HG03064 (cell line): Measurements from ENCODE around the gene TIMP4.
A peak's percentile ranks its signal among the peaks of the same experiment; 100 is the strongest.

Experiments
- ATAC-seq: cut with Tn5 transposase; IDR thresholded peaks from one replicate; pipeline ENCODE4 v1.9.1; 2021; ENCODE audit warnings: low read depth; ENCODE audit not compliant: unreplicated experiment

The TIMP4 gene

GRCh38 chr3:12186046-12186445 lies 27.3 kb upstream of the TIMP4 start:
- ATAC-seq, result no peak

DNA sequence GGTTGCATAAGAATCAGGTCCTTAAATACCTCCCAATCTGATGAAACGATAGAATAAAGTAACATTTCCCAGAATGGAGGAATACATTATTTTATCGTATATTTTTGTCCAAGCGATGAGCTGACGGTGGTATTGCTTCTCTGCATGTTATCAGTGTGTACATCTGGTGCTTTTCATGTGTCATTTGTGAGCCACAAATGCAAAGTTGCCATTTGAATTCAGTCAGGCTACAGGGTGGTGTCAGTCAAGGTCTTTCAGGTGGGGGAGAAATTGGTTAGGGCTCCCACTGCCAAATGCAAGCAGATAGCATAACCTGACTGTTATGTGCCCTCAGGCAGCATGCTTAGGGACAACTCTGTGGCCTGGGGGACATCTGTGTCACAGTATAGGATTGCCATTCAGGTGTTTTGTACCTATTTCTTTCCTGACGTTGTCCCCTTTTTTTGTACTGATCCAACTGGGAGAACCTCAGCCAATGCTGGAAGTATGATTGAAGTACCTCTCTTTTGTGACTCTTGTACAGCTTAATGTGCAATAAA lies 26.5 kb upstream of the TIMP4 start:
- no peak for ATAC-seq

GRCh38 chr3:12184541-12184940 lies 25.8 kb upstream of the TIMP4 start:
- ATAC-seq, result no peak

GRCh38 chr3:12182687-12183441 lies 24.2 kb upstream of the TIMP4 start:
- no peak for ATAC-seq

DNA sequence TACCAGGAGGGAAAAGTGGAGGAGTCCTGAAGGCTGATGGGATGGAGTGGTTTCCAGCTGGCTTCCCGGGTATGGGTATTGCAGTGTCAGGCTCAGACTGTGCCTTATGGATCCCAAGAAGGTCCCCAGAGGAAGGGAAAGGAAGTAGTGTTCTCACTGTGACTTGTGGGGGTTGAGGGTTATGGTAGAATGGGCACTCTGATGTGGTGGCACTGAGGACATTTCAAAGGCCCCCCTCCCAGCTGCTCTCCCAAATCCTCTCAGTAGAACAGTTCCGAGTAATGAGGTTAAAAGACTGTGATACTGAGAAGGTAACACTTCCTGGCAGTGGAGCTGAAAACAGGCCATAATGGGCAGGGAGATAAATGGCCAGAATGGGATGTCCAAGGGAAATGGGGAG lies 23.1 kb upstream of the TIMP4 start:
- no peak for ATAC-seq

GRCh38 chr3:12181301-12181700 lies 22.6 kb upstream of the TIMP4 start:
- ATAC-seq, result no peak

DNA sequence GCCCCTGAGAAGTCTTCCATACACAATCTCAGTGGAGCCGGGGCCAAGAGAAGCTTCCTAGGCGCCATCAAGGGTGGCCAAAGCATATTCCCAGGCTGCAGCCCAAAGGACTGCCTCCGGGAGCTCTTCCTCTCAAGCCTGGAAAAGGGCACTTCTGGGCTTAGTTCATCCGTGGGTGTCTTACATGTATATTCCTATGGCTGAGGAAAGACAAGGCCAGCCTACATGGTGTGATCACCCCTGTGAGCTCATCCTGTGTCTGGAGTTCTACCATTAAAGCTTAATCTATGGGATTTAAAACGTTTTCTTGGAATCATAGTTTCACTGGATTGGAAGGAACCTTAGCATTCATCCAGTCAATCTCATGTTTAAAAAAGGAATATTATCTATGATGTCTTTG lies 21.9 kb upstream of the TIMP4 start:
- no peak for ATAC-seq

GRCh38 chr3:12180218-12180617 lies 21.5 kb upstream of the TIMP4 start:
- no peak for ATAC-seq

- ATAC-seq, result no peak
Measured at GRCh38 chr3:12179441-12179840, 20.7 kb upstream of the TIMP4 start.

GRCh38 chr3:12178091-12178820 lies 19.5 kb upstream of the TIMP4 start:
- no peak for ATAC-seq

GRCh38 chr3:12177126-12177525 lies 18.4 kb upstream of the TIMP4 start:
- ATAC-seq, result no peak

DNA sequence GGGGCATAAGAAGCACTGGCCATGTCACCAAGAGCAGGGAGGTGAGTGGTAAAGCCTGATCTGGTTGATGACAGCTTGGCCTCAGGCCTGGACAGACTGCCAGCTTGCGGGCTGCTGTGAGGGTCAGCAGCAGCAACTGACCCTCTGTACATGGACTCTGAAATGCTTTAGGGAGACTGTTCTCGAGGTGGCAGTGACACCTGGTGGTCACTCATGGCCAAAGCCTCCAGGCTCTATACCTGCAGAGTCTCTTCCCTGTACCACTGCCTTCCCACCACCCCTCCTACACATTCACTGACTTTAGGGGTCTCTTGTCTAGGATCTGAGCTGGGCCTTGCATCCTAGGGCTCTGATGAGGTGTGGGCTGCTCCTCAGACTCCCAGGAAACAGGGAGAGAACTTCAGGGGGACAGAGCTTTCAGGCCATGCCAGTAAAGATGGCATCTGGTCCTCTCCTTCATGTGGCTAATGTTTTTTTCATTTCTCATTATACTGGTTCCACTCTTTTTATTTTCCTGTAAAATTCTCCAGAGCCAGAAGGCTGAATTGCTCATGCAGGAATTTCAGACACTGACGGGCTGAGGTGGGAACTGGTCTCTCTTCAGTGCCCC lies 17.2 kb upstream of the TIMP4 start:
- ATAC-seq, result peak; percentile 71

DNA sequence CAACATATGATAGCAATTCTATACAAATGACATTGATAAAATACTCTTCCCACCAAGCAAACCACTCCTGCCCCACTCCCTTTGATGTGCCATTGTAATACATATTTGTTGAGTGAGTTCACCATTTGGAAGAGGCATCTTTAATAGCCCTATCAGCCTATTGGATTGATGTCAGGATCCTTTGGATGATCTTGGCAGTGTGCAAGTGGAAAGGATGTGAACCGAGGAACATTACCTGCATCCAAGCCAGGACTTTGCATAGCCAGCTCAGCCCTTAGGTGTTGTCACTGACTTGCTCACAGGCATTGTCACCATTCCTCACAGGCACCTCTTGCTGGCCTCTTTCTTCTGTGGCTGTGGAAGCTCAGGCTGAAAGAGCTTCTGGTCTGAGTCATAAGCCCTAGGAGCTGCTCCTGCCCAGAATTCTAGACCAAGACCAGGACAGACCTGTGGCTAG lies 16.5 kb upstream of the TIMP4 start:
- no peak for ATAC-seq

- ATAC-seq, result no peak
Measured at GRCh38 chr3:12170207-12170606, 11.5 kb upstream of the TIMP4 start.

- ATAC-seq, result no peak
Measured at GRCh38 chr3:12165909-12166308, 7.2 kb upstream of the TIMP4 start.

GRCh38 chr3:12159227-12159601 lies 502 bp upstream of the TIMP4 start:
- ATAC-seq, result no peak

DNA sequence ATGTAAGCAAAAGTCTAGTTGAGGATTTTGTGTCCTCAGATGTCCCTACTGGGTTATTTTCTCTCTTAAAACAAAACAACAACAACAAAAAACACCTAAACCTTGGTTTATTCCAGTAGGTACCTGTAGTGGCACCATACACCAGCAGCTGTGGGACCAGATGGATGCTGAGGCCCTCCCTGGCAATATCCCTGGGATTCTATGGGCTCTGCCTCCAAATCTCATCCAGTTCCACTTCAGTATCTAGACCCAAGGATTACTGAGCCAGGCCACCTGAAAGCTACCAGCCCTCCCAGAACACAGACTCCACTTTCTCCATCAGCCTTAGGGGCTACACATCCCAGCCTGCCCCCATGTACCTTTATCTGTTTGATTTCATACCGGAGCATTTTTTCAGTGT lies 1.7 kb downstream of the TIMP4 start:
- no peak for ATAC-seq

DNA sequence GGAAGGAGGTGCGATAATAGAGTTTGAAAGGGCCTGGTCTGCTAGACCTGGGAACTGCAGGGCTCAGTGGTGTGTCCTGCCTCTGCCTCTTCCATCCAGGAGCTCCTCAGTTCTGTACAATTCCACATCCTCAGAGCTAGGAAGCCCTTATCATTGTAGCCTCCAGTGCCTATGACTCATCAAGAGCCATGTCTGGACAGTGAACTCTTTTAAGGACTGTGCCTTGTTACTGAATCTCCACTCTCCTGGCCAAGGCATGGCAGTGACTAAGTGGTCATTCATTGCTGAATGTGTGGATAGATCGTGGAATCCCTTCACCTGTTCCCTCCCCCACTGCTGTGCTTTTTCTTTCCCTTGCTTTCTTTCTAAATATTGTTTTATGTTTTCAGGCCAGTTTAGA lies 2.9 kb downstream of the TIMP4 start:
- ATAC-seq, result no peak

DNA sequence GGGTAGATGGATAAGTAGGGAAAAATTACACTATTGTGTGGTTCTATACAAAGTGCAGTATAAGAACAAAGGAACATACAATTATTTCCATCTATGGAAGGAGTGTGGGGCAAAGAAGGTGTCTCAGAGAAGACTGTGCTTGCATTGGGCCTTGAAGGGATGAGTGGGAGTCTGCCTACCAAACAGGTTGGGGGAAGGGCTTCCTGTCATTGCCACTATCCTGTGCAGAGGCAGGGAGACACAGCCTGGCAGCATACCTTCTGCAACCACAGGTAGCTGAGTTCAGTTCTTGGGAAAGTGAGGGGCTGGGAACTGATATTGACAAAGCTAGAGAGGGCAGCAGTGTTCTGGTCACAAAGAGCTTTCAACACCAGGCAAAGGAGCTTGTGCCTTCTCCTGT lies 3.4 kb downstream of the TIMP4 start:
- no peak for ATAC-seq

DNA sequence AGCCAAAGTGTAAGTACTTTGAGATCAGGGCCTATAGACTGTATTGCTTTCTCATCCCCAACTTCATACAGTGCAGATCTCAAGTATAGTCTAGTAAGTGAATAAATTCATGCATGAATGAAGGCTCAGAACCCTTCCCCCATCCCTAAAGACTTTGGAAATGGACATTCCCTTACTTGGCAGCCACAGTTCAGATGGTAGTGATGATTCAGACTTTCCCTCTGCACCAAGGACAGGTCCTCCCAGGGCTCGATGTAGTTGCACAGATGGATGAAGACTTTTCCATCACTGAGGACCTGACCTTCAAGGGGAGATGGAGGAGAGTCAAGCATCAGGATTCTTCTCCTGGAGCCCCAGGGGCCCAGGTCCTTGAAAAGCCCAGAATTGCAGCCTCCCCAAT lies 4.6 kb downstream of the TIMP4 start:
- no peak for ATAC-seq

- no peak for ATAC-seq
Measured at GRCh38 chr3:12150112-12150511, 8.6 kb downstream of the TIMP4 start.
